Aorta (tissue), 5 donors: ENCODE measurements around the gene ABCC6. TPM values are rescaled to one million over a fixed set of nuclear protein-coding genes. Genes with fewer than 3 reads are reported as not detected.
"Not testable (repeated sequence)": the region's sequence is repeated elsewhere in the genome, so short reads cannot be mapped to it uniquely, and the experiment has no call there.

Experiments used
- ATAC-seq: fragments of 200-7000 bp; cut with Tn5 transposase; one replicate; pipeline ENCODE4 v1.9.1; 2022; ENCODE audit warnings: moderate library complexity; ENCODE audit not compliant: low FRiP score
- DNase-seq, 2 donors: peaks; one replicate each; pipeline ENCODE4 v3.0.0-alpha.2; 2020
- H3K27ac ChIP-seq, 2 donors: one replicate each; pipeline ENCODE4 v1.5.1; 2013; ENCODE audit warnings: low read length in 2 of 2, mild to moderate bottlenecking in 2 of 2, moderate library complexity in 2 of 2, control low read depth in 1 of 2, inconsistent platforms in 1 of 2, low read depth in 1 of 2
- H3K27me3 ChIP-seq, 2 donors: one replicate each; pipeline ENCODE4 v1.6.1; 2013; ENCODE audit warnings: control low read depth in 1 of 2, low read length in 1 of 2, mild to moderate bottlenecking in 1 of 2, moderate library complexity in 1 of 2; ENCODE audit not compliant: insufficient read depth in 2 of 2, control insufficient read depth in 1 of 2
- H3K36me3 ChIP-seq, 2 donors: one replicate each; pipeline ENCODE4 v1.6.1; 2013; ENCODE audit warnings: control low read depth in 1 of 2, low read length in 1 of 2, mild to moderate bottlenecking in 1 of 2; ENCODE audit not compliant: insufficient read depth in 2 of 2, control insufficient read depth in 1 of 2
- H3K4me1 ChIP-seq, 2 donors: one replicate each; pipeline ENCODE4 v1.6.1; 2013; ENCODE audit warnings: low read length in 2 of 2, control low read depth in 1 of 2, mild to moderate bottlenecking in 1 of 2, moderate library complexity in 1 of 2; ENCODE audit not compliant: insufficient read depth in 2 of 2, control insufficient read depth in 1 of 2
- H3K4me3 ChIP-seq, 2 donors: one replicate each; pipeline ENCODE4 v1.5.1; 2013; ENCODE audit warnings: low read length in 2 of 2, control low read depth in 1 of 2, mild to moderate bottlenecking in 1 of 2
- H3K9me3 ChIP-seq: one replicate; pipeline ENCODE4 v1.6.1; 2013; ENCODE audit warnings: mild to moderate bottlenecking, low read length; ENCODE audit not compliant: control insufficient read depth
- WGBS, 2 donors: extraction: QIAGEN DNeasy Blood & Tissue Kit; methylation state at CpG; one replicate each; pipeline ENCODE4 v1.1.7; 2013; 5-methylcytosine and 5-hydroxymethylcytosine counted together
- intact Hi-C, 2 donors: fragments of 100-400 bp; cut with DNase I; formaldehyde crosslinking; loops; one replicate each; pipeline versions ENCODE4 v1.14.2 to v1.15.0; 2022
- polyA plus RNA-seq, 2 donors: library from polyadenylated mRNA; stranded (reverse); fragments of 200-250 nt; gene quantifications; one replicate each; pipeline ENCODE4 v1.2.3, GENCODE V29; 2013
- total RNA-seq, 2 donors: library from RNA; stranded (reverse); fragmentation: NEBNext Ultra II Directional; extraction: Animal tissue kit (Norgen Biotek cat#: 25700); gene quantifications; one replicate each; pipeline ENCODE4 v1.2.1, GENCODE V29; 2021
- donor health status: healthy with polysubstance abuse.
- donor health status: Bipolar disorder and iron deficiency.
- donor health status: DM: no; HTN: no; CAD: no.
- donor health status: DM: no; HTN: no; CAD: no.
- donor health status: DM: yes; HTN: yes; CAD: no.

ABCC6 gene
- total and polyA plus RNA-seq, 4 donors: 0.20 to 4.6 (median 2.4) TPM

- Histone ChIP-seq H3K27ac (no peak overlapping the region), H3K4me1 (no peaks in the 10 kb centered on the region), H3K9me3 (peaks cover 2% of the 10 kb centered on the region), H3K27me3 (no peaks in the 10 kb centered on the region), H3K4me3 (no peak overlapping the region), H3K36me3 (no peaks in the 10 kb centered on the region)
- 88 to 97% methylated on average over 4 of the region's 4 CpGs for WGBS, 2 donors
- ATAC-seq (no peak), DNase-seq (no peak)
- intact Hi-C loops: loop anchor here in 1 of 2 donors (10.0 kb wide), 1 partner anchor 63 kb away; no protein-coding TSS in a partner anchor
Measured at GRCh38 chr16:16158082-16158658, 65.1 kb downstream of the ABCC6 start.

- H3K36me3 ChIP-seq: no peaks in the 10 kb centered on the region
- no peak for DNase-seq
- H3K4me3 ChIP-seq: no peak overlapping the region
- intact Hi-C loops: loop anchor here in 1 of 2 donors (10.0 kb wide), 1 partner anchor 62 kb away; no protein-coding TSS in a partner anchor
- ATAC-seq: no peak
- no peaks in the 10 kb centered on the region for H3K27me3 ChIP-seq
- no peak overlapping the region for H3K27ac ChIP-seq
- 97 to 100% methylated on average over 1 of the region's 1 CpG for WGBS, 2 donors
- H3K4me1 ChIP-seq: no peaks in the 10 kb centered on the region
- peaks cover 2% of the 10 kb centered on the region for H3K9me3 ChIP-seq
Measured at GRCh38 chr16:16157166-16157565, 66.1 kb downstream of the ABCC6 start.

GRCh38 chr16:16155234-16155633 lies 68.1 kb downstream of the ABCC6 start:
- H3K27me3 ChIP-seq: no peaks in the 10 kb centered on the region
- no peak overlapping the region for H3K4me3 ChIP-seq
- no peak overlapping the region for H3K27ac ChIP-seq
- H3K9me3 ChIP-seq: peaks cover 2% of the 10 kb centered on the region
- no peak for ATAC-seq
- no peaks in the 10 kb centered on the region for H3K36me3 ChIP-seq
- WGBS, 2 donors: 87 to 93% methylated on average over 3 of the region's 3 CpGs
- H3K4me1 ChIP-seq: no peaks in the 10 kb centered on the region
- intact Hi-C loops: loop anchor here in 1 of 2 donors (10.0 kb wide), 1 partner anchor 60 kb away; no protein-coding TSS in a partner anchor
- DNase-seq: no peak

- H3K4me3 ChIP-seq: no peak overlapping the region
- peaks cover 2% of the 10 kb centered on the region for H3K9me3 ChIP-seq
- no peak overlapping the region for H3K27ac ChIP-seq
- H3K27me3 ChIP-seq: no peaks in the 10 kb centered on the region
- ATAC-seq: no peak
- no peaks in the 10 kb centered on the region for H3K4me1 ChIP-seq
- DNase-seq: peak in 1 of 2 donors; percentile 73
- no peaks in the 10 kb centered on the region for H3K36me3 ChIP-seq
- intact Hi-C loops: loop anchor here in 1 of 2 donors (10.0 kb wide), 1 partner anchor 60 kb away; no protein-coding TSS in a partner anchor
- WGBS, 2 donors: 81 to 82% methylated on average over 18 of the region's 18 CpGs
Measured at GRCh38 chr16:16154281-16154951, 68.9 kb downstream of the ABCC6 start.

- not testable (repeated sequence) for H3K36me3 ChIP-seq, H3K27me3 ChIP-seq, H3K9me3 ChIP-seq, H3K4me3 ChIP-seq, H3K4me1 ChIP-seq, DNase-seq, ATAC-seq, H3K27ac ChIP-seq
- intact Hi-C loops: loop anchor here in 1 of 2 donors (10.0 kb wide), 1 partner anchor 58 kb away; no protein-coding TSS in a partner anchor
- WGBS, 2 donors: 94 to 95% methylated on average over 12 of the region's 12 CpGs
Measured at GRCh38 chr16:16153000-16153399, 70.3 kb downstream of the ABCC6 start.

- Histone ChIP-seq H3K27ac (no peak overlapping the region), H3K9me3 (no peaks in the 10 kb centered on the region), H3K36me3 (no peaks in the 10 kb centered on the region), H3K27me3 (no peaks in the 10 kb centered on the region), H3K4me1 (no peaks in the 10 kb centered on the region), H3K4me3 (no peak overlapping the region)
- no peak for DNase-seq
- no peak for ATAC-seq
- intact Hi-C loops: loop anchor here in 1 of 2 donors (10.0 kb wide), 1 partner anchor 57 kb away; no protein-coding TSS in a partner anchor
- 68 to 76% methylated on average over 8 of the region's 8 CpGs for WGBS, 2 donors
Measured at GRCh38 chr16:16151315-16151714, 72.0 kb downstream of the ABCC6 start.

GRCh38 chr16:16150878-16151152 lies 72.5 kb downstream of the ABCC6 start:
- Histone ChIP-seq H3K4me3 (no peak overlapping the region), H3K27me3 (no peaks in the 10 kb centered on the region), H3K4me1 (no peaks in the 10 kb centered on the region), H3K9me3 (no peaks in the 10 kb centered on the region), H3K27ac (no peak overlapping the region), H3K36me3 (no peaks in the 10 kb centered on the region)
- no peak for ATAC-seq
- intact Hi-C loops: loop anchor here in 1 of 2 donors (10.0 kb wide), 1 partner anchor 56 kb away; no protein-coding TSS in a partner anchor
- DNase-seq: no peak
- WGBS, 2 donors: 55 to 62% methylated on average over 4 of the region's 4 CpGs

GRCh38 chr16:16150117-16150877 lies 73.0 kb downstream of the ABCC6 start:
- H3K4me1 ChIP-seq: no peaks in the 10 kb centered on the region
- H3K36me3 ChIP-seq: no peaks in the 10 kb centered on the region
- no peaks in the 10 kb centered on the region for H3K27me3 ChIP-seq
- WGBS, 2 donors: 3 to 6% methylated on average over 28 of the region's 28 CpGs
- peak; percentile 76 to 84 for DNase-seq
- no peaks in the 10 kb centered on the region for H3K9me3 ChIP-seq
- ATAC-seq: peak; percentile 81
- intact Hi-C loops: loop anchor here in 1 of 2 donors (10.0 kb wide), 1 partner anchor 55 kb away; no protein-coding TSS in a partner anchor
- no peak overlapping the region for H3K4me3 ChIP-seq
- H3K27ac ChIP-seq: no peak overlapping the region
